ENCODE data around the gene TNFSF11.

GRCh38 chr13:42612021-42612765 lies 38.2 kb downstream of the TNFSF11 start:
- no peak for TF ChIP-seq CTCF (IDR thresholded peaks at IDR 0.05; ENCODE audit: borderline replicate concordance, extremely low read depth, low read length, poor library complexity, severe bottlenecking)
- no peak for TF ChIP-seq EZH2 (IDR thresholded peaks at IDR 0.05; ENCODE audit: borderline replicate concordance, low read depth, low read length, severe bottlenecking)
